HG02623 (cell line): ENCODE measurements around the gene MLH1.

ENCODE experiments used
- ATAC-seq: cut with Tn5 transposase; IDR thresholded peaks from one replicate; pipeline ENCODE4 v1.9.1; 2021; ENCODE audit warnings: moderate library complexity; ENCODE audit not compliant: unreplicated experiment

The MLH1 gene

DNA sequence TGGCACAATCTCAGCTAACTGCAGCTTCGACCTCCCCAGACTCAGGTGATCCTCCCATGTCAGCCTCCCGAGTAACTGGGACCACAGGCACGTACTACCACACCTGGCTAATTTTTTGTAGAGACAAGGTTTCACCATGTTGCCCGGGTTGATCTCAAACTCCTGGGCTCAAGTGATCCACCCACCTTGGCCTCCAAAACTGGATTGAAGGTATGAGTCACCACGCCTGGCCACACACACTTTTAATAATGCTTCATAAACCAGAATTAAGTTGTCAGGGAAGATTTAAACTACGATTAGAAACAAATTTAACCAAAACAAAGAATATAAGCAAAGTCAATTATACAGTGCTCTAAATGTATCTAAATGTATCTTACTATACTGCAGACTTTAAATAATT lies 93.6 kb downstream of the MLH1 start:
- ATAC-seq, result no peak

DNA sequence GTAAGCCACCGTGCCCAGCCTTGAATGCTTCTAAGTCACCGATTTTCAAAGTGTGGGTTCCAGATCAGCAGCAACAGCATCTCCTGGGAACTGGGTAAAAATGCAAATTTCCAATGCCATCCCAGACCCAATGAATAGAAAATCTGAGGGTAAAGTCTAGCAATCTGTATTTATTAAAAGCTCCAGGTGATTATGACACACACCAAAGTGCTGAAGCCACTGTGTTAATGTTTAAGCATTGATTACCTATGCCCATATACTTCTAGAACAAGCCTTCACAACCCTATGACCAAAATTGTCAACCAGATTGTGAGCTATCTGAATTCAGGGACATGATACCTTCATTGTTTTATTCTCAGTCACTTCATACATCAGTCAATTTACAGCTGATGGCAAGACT lies 94.6 kb downstream of the MLH1 start:
- no peak for ATAC-seq

DNA sequence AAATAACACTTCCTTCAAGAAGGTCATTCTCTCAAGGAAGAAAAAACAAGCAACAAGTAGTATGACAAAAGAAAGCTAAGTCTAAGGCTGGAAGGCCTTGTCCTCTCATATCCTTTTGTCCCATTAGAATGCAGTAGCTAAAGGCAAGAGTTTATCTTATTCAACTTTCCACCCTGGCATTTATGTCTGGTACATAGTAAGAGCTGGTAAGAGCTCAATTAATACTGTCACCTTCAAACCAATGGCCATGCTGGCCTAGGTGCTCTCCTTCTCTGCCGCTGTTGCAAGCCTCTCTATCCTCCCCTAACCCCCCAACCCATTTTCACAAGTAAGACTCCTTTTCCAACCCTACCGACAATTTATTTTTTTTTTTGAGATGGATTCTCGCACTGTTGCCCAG lies 99.2 kb downstream of the MLH1 start:
- no peak for ATAC-seq

DNA sequence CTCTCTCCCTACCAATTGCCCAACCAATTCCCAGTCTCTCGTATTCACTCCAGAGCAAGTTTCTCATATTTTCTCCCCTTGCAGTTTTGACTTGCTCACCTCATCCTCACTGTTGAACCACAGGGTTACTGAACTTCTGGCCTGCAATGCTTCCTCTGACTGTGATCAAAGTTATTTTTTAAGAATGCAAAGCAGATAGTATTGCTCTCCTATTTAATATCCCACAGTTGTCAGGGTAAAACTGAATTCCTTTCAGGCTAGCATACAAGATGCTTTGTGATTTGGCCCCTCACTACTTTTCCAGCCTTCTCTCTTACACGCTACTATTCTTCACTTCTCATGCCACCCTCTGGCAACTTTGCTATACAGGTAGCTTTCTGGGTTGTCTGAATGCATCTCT lies 100.2 kb downstream of the MLH1 start:
- ATAC-seq, result no peak

DNA sequence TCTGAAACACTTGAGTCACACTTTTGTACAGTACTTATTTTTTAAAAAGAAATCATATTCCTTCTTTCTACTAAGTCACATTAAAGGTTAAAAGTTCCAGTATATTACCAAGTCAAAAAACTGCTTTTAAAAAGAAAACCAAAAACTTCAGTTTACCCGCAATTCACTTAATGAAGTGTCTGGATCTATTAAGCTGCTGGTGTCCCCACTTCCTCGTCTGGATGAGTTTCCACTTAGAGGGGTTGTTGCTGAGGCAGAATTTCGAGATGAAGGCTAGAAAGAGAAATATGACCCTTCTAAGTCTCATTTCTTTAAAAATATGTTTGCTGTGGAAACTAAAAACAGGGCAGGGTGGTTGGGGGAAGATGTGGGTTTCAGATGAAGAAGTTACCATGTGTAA lies 101.3 kb downstream of the MLH1 start:
- no peak for ATAC-seq

DNA sequence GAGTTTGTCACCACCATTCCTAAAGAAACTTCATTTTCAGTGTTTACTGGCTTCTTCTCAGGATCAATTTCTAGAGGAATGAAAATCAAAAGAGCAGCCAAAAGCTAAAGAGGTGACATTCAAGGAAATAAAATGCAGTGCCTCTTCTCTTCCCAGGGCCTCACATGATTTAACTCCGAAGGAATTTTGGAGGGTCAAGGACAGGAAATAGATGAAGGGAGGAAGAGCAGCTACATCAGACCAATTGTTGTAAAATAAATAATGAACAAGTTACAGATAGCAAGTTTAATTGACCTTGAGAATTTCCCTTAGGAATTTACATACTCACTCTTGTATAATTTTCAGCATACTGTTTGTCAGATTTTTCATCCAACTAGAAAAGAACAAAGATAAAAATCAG lies 103.0 kb downstream of the MLH1 start:
- no peak for ATAC-seq

DNA sequence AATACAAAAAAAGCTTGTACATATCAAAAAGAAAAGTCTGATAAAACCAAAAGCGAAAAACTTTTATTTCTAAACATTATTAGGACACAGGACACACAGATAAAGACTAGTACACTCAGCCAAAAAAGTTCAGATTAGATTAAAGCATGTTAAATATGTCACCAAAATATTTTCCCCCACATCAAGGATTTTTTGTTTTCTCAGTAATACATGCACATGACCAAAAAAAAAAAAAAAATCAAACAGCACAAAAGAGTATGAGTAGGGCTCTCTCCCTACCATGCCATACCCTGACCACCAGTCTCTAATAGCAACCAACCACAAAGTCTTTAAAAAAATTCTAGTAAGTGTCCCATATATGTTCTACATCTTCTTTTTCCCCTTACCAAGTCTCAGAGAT lies 103.7 kb downstream of the MLH1 start:
- no peak for ATAC-seq

DNA sequence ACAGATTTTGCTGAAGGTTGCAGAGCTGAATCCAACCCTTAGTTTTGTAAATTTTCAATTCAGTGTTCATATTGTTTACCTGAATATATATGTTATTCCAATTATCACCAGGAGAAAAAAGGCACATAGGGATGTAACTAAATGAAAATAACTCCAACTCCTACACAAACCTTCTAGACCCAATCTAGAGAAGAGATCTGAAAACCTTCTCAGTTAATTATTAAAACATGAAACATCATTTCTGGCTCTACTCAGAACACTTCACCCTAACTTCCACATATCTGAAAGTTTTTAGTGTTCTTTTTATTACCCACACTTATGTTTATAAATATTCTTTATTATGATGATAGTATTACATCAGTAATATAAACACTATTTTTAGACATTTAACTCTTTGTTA lies 104.5 kb downstream of the MLH1 start:
- no peak for ATAC-seq

DNA sequence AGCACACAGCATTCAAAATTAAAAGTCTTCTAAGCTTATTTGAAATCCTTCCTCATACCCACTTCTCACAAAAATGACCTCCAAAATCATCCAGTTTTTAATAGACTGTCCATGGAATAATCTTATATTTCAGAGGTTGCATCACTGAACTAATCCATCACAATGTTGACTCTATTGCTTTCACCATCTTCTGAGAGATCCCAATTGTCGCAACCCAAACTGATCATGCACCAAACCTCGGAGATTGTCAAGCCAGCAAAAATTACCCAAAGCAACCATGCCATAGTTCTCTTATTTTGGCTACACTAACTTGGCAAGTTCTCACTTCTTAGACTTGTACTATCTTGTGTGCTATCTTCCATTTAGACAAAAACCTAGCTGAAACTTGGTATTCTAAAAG lies 105.6 kb downstream of the MLH1 start:
- ATAC-seq, result no peak

DNA sequence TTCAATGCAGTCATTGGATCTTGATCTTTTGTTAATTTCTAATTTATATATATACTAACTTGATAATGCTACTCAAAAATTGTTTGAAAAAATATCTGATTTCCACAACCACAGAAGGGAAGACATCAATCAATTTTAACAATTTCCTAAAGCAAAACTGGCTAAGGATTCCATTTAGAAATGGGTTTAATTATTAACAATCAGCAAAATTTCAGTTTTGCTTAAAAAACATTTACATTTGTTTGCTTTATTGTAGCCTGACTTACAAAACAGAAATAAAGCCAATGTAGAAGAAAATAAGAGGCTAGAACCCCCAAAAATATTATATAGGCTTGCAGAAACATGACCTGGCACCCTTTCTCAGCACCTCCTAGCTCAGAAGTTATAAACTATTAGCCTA lies 106.2 kb downstream of the MLH1 start:
- ATAC-seq, result no peak

DNA sequence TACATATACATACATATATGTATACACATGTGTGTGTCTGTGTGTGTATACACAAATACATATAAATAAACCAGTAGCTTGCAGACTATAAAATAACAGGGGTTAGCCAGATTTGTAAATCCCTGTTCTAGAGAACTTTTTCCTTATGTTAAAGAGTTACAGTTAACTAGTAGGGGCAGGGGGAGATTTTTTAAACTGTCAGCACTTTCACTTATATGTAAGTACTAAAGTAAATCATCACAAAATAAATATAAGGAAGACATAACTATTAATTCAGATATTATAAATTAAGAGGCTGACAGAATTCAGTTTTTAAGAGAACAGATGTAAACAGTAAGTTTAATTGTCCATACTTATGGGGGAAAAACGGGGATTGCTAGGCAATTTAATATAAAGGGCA lies 107.1 kb downstream of the MLH1 start:
- no peak for ATAC-seq
